MG63 (cell line): ENCODE data around the gene DCLRE1C. TPM values are rescaled to one million over a fixed set of nuclear protein-coding genes. Genes with fewer than 3 reads are reported as not detected.
"Not testable (repeated sequence)": the region's sequence is repeated elsewhere in the genome, so short reads cannot be mapped to it uniquely, and the experiment has no call there.

ENCODE experiments used
- DNase-seq: peaks from one replicate; pipeline ENCODE4 v3.0.0-alpha.2; 2020
- H3K27me3 ChIP-seq: fragments of 250-450 bp; sonication (Bioruptor Pico); 2 replicates; pipeline ENCODE4 v1.5.1; 2020; ENCODE audit warnings: mild to moderate bottlenecking, moderate library complexity
- H3K36me3 ChIP-seq: fragments of 250-450 bp; sonication (Bioruptor Pico); 2 replicates; pipeline ENCODE4 v1.5.1; 2020; ENCODE audit warnings: mild to moderate bottlenecking, moderate library complexity
- H3K4me3 ChIP-seq: fragments of 250-450 bp; sonication (Bioruptor Pico); 2 replicates; pipeline ENCODE4 v1.5.1; 2020; ENCODE audit warnings: mild to moderate bottlenecking, moderate library complexity
- H3K9me3 ChIP-seq: fragments of 250-450 bp; sonication (Bioruptor Pico); 2 replicates; pipeline ENCODE4 v1.5.1; 2020; ENCODE audit warnings: mild to moderate bottlenecking, moderate library complexity
- total RNA-seq: library from RNA; depleted of rRNA; stranded (reverse); fragments of >200 nt; shearing (Covaris generic); gene quantifications from 2 replicates; pipeline ENCODE4 v1.2.3, GENCODE V29; 2014; ENCODE audit warnings: low replicate concordance

DCLRE1C gene
- total RNA-seq, 1 experiment from 2014 or later = 5.8 TPM

DNA sequence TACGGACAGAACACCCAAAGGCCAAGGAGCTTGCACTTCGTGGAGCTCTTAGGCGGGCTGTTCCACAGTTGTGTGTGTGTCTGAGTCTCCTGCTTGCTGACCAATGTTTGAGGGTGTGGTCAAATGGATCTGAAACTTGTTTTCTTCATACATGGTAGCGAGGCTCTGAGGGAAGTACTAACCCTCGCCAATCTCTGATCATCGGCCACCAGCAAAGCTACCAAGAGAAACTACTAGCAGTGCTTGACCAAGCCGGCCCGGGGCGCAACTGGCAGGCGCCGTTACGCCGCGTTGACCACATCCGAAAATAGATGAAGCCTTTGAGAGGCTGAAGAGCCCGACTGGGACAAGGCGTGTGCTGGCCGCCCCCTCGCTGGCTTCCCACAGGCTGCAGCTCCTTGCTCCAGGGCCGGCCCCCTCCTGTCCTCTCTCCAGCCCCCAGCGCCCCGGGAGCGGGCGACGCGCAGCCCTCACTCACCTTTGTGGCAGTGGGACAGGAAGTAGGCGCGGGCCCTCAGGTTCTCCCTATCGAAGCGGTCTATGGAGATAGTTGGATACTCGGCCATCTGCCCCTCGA lies 384 bp downstream of the DCLRE1C start:
- Histone ChIP-seq H3K4me3 (peak overlapping the region; percentile 65), H3K27me3 (no peaks in the 10 kb centered on the region), H3K36me3 (peaks cover 15% of the 10 kb centered on the region), H3K9me3 (no peaks in the 10 kb centered on the region)
- DNase-seq = peak; percentile 70

DNA sequence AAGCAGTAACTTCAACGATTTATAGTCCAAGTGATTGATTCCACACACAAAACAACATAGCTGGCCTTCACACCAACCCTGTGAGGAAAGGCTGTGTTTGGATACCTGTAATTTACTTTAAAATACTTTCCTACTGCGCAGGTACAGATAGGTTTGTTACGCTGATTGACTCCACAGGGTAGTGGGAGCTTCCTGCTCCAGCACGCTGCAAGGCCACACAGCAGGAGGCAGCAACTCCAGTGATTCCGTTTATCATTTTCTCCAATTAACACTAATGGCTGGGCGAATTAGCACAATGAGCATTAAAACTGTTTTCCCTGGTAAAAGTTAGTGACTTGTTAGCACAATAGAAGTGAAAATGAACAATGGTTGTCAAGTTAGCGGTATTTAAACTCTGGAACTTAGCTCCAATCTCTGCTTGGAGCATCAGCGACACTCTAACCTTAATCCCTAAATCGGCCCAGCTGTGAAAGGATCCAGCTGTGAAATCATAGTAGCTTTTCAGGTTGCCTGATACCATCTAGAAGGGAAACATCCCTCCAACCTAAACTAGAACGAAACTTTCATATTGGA lies 959 bp downstream of the DCLRE1C start:
- Histone ChIP-seq H3K9me3 (no peaks in the 10 kb centered on the region), H3K27me3 (no peaks in the 10 kb centered on the region), H3K4me3 (peak overlapping the region; percentile 65), H3K36me3 (peaks cover 19% of the 10 kb centered on the region)
- no peak for DNase-seq

DNA sequence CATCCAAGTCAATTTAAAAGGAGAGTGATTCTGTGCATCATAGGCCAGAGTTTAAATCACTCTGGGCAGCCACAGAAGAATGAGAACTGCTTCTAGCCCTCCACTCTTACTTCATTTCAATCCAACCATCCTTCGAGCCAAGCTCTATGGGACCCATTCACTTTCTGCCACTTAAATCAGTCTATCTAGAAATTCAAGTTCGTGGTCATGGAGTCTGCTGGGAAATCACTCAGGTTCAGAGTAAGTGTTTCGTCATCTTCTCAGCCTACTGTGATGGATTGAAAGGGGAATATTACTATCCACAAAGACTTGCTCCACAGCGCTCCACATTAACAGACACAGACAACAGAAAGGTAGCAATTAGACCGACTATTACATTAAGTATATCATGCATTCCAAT lies 4.6 kb downstream of the DCLRE1C start:
- H3K9me3 ChIP-seq = no peaks in the 10 kb centered on the region
- peaks cover 40% of the 10 kb centered on the region for H3K36me3 ChIP-seq
- H3K4me3 ChIP-seq = no peak overlapping the region
- no peaks in the 10 kb centered on the region for H3K27me3 ChIP-seq
- DNase-seq = no peak

DNA sequence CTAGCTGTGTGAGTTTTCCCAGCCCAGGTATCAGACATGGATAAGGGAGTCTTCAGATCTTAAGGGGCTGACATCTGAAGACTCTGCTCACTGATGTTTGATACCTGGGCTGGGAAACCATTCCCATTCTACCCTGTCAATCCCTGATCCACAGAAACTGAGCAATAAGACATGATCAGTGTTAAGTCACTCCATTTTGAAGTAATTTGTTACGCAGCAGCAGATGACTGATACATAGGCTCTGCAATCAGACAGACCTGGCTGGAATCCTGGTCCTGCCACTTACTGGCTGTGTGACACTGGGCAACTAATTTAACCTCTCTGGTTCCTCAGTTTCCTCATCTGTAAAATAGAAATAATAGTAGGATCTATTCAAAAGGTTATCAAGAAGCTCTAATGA lies 6.6 kb downstream of the DCLRE1C start:
- DNase-seq = no peak
- Histone ChIP-seq H3K9me3 (no peaks in the 10 kb centered on the region), H3K4me3 (no peak overlapping the region), H3K27me3 (no peaks in the 10 kb centered on the region), H3K36me3 (peaks cover 47% of the 10 kb centered on the region)

DNA sequence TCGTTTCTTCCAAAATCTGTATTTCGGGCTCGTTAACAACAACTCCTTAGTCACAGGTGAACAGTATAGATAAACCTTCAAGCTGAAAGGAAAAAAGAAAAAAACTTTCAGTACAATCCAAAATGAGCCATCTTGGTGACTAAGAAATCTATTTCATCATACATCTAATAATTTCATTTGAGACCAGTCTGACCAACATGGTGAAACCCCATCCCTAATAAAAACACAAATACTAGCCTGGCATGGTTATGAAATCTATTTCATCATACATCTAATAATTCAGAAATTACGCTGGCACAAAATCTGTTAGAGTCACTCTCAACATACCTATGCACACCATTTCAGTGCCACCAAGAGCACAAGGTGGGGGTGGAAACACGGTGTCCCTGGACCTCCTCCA lies 8.8 kb downstream of the DCLRE1C start:
- peaks cover 38% of the 10 kb centered on the region for H3K36me3 ChIP-seq
- DNase-seq = no peak

DNA sequence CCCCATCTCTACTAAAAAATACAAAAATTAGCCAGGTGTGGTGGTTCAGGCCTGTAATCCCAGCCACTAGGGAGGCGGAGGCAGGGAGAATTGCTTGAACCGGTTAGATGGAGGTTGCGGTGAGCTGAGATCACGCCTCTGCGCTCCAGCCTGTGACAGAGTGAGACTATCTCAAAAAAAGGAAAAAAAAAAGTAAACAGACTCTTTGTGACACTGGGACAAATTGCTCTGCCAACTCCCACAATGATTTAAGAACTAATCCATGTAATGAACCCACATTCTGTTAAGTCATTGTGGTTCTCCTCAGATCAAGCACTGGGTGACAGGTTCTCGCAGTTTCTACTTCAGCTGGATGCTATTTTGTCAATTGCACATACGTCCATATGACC lies 11.0 kb downstream of the DCLRE1C start:
- DNase-seq, H3K27me3 ChIP-seq, H3K4me3 ChIP-seq, H3K9me3 ChIP-seq: not testable (repeated sequence)
- H3K36me3 ChIP-seq = peaks cover 30% of the 10 kb centered on the region

More for the DNA sequence above, 8.8 kb downstream of the DCLRE1C start:
- H3K4me3 ChIP-seq = no peak overlapping the region
- H3K27me3 ChIP-seq = no peaks in the 10 kb centered on the region
- H3K9me3 ChIP-seq = no peaks in the 10 kb centered on the region

DNA sequence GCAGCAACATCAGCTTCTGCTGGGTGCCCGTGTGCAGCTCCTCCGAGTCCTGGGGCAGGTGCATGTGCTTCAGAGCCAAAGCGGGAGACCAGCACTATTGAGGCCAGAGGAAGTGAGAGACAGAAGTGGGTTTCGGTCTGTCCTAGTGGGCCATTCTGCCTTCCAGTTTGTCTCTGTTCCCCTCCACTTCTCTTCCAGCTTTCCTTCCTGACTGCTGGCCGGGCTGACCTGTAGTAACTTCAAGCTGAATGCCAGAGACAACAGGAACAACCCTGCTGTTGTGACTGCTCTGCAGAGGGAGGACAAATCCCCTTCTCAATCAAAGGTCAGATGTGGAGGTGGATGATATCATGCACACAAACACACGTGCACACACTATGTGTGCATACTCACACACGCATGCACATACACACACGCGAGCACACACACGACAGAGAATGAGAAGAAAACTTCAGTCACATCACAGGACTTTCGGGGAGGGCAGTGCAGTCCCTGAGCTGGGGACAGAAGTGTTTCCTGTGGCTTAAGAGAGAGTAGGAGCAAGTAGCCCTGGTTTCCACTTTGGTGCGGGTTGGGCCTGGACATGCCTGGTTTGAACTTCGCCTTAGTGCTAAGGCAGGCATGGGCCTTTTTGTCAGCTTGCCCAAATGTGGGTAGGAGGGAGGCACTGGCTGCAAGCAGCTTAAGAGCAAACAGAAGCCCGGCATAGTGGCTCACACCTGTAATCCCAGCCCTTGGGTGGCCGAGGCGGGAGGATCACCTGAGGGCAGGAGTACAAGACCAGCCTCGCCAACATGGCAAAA lies 11.5 kb downstream of the DCLRE1C start:
- H3K4me3 ChIP-seq, DNase-seq, H3K27me3 ChIP-seq, H3K9me3 ChIP-seq: not testable (repeated sequence)
- peaks cover 25% of the 10 kb centered on the region for H3K36me3 ChIP-seq

DNA sequence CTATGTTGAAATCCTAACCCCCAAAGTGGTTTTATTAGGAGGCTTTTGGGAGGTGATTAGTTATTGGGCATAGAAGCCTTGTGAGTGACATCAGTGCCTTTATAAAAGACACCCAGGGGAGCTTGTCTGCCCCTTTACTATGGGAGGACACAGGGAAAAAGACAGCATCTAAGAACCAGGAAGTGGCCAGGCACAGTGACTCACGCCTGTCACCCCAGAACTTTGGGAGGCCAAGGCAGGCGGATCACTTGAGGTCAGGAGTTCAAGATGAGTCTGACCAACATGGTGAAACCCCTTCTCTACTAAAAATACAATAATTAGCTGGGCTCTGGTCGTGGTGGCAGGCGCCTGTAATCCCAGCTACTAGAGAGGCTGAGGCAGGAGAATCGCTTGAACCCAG lies 14.9 kb downstream of the DCLRE1C start:
- peak; percentile 13 for DNase-seq

DNA sequence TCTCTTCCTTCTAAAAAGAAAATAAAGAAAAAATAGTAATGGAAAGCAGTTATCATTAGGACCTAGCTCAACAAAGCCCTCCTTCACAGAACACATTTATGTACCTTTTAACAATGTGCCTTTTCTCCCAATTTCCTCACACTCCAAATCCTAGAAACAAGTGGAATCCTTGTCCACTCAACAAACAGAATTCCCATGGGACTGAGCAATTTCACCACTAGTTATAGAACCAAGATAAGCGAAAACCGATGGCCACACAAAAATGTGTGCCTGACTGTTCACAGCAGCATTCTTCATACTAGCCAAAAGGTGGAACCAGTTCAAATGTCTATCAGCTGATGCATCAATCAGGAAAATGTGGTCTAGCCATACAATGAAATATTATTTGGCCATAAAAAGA lies 17.3 kb downstream of the DCLRE1C start:
- H3K36me3 ChIP-seq = peaks cover 22% of the 10 kb centered on the region

More for the DNA sequence above, 14.9 kb downstream of the DCLRE1C start:
- not testable (repeated sequence) for H3K4me3 ChIP-seq, H3K9me3 ChIP-seq, H3K27me3 ChIP-seq
- H3K36me3 ChIP-seq = peaks cover 16% of the 10 kb centered on the region

DNA sequence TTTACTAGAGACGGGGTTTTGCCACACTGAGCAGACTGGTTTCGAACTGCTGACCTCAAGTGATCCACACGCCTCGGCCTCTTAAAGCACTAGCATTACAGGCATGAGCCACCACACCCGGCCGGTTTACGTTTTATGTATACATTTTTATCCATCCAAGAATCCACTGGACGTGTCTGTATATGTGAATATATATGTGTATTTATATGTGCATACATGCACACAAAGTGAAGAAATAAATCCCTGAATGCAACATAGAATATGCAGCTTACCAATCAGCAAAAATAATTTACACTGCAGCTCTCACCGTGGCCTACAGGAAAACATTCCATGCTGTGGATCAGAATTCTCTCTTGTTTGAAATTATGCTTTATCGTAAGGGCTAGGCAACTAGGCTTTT lies 23.3 kb downstream of the DCLRE1C start:
- H3K27me3 ChIP-seq = no peaks in the 10 kb centered on the region
- H3K9me3 ChIP-seq = no peaks in the 10 kb centered on the region
- H3K36me3 ChIP-seq = peaks cover 43% of the 10 kb centered on the region
- H3K4me3 ChIP-seq = no peak overlapping the region
- DNase-seq = no peak

More for the DNA sequence above, 17.3 kb downstream of the DCLRE1C start:
- H3K9me3 ChIP-seq = no peaks in the 10 kb centered on the region
- DNase-seq = no peak
- H3K27me3 ChIP-seq = no peaks in the 10 kb centered on the region
- H3K4me3 ChIP-seq = no peak overlapping the region

DNA sequence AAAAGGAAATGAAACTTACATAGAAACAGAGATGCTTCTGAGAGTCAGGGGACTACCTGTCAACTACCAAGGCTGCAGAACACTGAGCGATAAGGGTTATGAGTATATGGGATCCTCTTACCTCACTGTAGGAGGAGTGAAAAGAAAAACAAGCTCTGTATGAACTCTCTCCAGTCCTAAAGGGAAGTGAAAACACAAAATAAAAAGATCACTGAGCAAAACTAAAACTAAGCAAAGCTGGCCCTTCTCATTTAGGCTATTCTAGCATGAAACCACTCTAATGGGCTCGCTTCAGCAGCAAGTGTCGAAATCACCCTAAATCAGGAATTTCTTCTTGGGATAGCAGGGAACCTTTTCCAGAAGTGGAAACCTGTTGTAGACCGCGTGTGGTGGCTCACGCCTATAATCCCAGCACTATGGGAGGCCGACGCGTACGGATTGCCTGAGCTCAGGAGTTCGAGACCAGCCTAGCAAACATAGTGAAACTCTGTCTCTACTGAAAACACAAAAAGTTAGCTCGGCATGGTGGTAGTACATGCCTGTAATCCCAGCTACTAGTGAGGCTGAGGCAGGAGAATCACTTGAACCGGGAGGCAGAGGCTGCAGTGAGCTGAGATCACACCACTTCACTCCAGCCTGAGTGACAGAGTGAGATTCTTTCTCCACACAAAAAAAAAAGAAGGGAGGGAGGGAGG lies 27.0 kb downstream of the DCLRE1C start:
- Histone ChIP-seq H3K9me3 (no peaks in the 10 kb centered on the region), H3K4me3 (no peak overlapping the region), H3K36me3 (peaks cover 44% of the 10 kb centered on the region), H3K27me3 (no peaks in the 10 kb centered on the region)
- DNase-seq = no peak

DNA sequence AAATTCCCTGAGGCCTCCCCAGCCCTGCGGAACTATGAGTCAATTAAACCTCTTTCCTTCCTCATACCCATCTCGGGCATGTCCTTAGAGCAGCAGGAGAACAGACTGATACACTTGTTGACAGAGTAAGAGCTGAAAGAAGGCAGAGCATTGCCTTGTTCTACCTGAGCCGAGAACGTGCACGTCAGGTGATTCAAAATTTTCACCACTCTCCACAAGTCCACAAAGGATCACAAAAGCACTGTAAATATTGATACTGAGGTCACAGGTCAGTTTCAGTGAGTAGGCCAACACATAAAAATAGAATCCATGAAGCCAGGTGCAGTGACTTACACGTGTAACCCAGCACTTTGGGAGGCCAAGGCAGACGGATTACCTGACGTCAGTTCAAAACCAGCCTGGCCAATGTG lies 27.8 kb downstream of the DCLRE1C start:
- no peaks in the 10 kb centered on the region for H3K27me3 ChIP-seq
- DNase-seq = no peak
- peaks cover 43% of the 10 kb centered on the region for H3K36me3 ChIP-seq

DNA sequence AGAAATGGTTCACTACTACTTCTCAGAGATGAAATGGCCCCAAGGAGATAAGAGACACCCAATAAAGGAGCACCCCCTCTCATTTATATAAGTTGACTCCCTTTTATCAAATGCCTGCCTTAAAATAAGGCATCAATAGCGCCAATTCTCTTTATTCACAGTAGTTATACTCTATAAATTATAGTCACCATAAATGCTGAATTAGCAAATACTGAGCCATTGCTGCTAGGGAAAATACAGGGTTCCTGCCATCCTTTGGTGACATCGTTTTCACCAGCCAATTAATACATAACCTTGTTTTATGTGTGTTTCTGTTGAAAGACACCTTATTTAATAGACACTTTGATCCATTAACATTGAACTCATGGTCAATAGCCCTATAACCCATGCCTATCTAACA lies 28.6 kb downstream of the DCLRE1C start:
- Histone ChIP-seq H3K4me3 (no peak overlapping the region), H3K9me3 (no peaks in the 10 kb centered on the region), H3K27me3 (no peaks in the 10 kb centered on the region), H3K36me3 (peaks cover 41% of the 10 kb centered on the region)
- DNase-seq = no peak

More for the DNA sequence above, 27.8 kb downstream of the DCLRE1C start:
- no peak overlapping the region for H3K4me3 ChIP-seq
- no peaks in the 10 kb centered on the region for H3K9me3 ChIP-seq

DNA sequence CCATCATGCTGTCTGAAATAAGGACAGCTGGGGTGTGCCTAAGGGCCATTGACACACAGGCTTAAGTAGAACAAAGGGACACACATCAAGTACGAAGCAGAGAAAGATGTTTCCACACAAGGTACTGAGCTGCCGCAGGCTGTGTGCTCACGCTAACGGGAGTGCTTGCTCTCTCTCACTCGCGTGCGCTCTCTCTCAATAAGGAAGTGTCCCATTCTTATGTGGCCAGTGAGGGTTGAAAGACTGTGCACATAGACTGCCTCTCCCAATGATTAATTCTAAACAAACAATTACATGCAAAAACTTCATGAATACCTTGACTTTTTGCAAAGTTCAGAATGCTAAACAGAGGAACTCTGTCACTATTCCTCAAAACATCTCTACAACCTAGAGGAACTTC lies 29.9 kb downstream of the DCLRE1C start:
- no peak for DNase-seq
- Histone ChIP-seq H3K9me3 (no peaks in the 10 kb centered on the region), H3K27me3 (no peaks in the 10 kb centered on the region), H3K4me3 (no peak overlapping the region), H3K36me3 (peaks cover 48% of the 10 kb centered on the region)

DNA sequence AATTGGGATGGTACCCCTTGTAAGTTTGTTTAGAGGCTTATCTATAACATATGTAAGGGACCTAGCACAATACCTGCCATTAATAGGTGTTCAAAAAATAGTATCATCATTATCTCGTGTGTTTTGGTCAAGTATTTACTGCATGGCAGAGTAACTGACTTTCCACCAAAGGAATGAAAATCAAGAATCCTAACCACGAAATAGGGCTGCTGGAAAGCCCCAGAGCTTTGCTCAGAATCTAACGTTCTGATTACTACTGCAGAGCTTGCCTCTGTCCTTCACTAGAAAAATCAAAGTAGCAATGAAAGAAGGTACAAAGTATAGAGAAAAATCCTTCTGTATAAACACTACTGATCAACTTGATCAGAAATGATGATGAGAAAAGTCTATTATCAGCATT lies 34.9 kb downstream of the DCLRE1C start:
- H3K36me3 ChIP-seq = peaks cover 71% of the 10 kb centered on the region
- no peak for DNase-seq
- H3K27me3 ChIP-seq = no peaks in the 10 kb centered on the region
- H3K9me3 ChIP-seq = peaks cover 20% of the 10 kb centered on the region
- no peak overlapping the region for H3K4me3 ChIP-seq

DNA sequence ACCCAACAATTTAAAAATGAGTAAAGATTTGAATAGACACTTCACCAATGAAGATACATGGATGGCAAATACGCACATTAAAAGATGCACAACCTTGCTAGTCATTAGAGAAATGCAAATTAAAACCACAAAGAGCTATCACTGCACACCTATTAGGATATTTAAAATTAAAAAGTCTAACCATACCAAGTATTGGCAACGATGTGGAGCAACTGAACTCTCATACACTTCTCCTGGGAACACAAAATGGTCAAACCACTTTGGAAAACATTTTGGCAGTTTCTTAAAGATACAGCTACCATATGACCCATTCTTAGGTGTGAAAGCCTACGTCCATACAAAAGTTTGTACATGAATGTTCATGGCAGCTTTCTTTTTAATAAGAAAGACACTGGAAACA lies 36.1 kb downstream of the DCLRE1C start:
- Histone ChIP-seq H3K4me3 (no peak overlapping the region), H3K9me3 (peaks cover 20% of the 10 kb centered on the region), H3K27me3 (no peaks in the 10 kb centered on the region), H3K36me3 (peaks cover 80% of the 10 kb centered on the region)
- no peak for DNase-seq

DNA sequence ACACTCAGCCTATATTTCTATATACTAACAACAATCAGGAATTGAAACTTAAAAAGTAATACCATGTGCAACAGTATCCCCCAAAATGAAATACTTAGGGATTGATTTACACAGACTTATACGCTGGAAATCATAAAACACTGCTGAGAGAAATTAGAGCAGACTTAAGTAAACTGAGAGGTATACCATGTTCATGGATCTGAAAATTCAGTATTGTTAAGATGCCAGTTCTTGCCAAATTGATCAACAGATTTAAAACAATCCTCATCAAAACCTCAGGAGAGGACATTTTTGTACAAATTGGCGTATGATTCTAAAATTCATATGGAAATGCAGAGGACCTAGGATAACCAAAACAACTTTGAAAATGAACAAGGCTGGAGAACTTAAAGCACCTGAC lies 37.3 kb downstream of the DCLRE1C start:
- peaks cover 22% of the 10 kb centered on the region for H3K9me3 ChIP-seq
- no peak overlapping the region for H3K4me3 ChIP-seq
- H3K36me3 ChIP-seq = peaks cover 80% of the 10 kb centered on the region
- no peak for DNase-seq
- no peaks in the 10 kb centered on the region for H3K27me3 ChIP-seq
